Endodermal cell (in vitro differentiated cells): ENCODE results near the gene AXDND1. TPM values are rescaled to one million over a fixed set of nuclear protein-coding genes. Genes with fewer than 3 reads are reported as not detected.

Source experiments
- DNase-seq: peaks from one replicate; pipeline ENCODE4 v3.0.0-alpha.2; 2017
- H3K27ac ChIP-seq: 2 replicates; pipeline ENCODE4 v1.5.1; 2013; ENCODE audit warnings: mild to moderate bottlenecking, low read depth, low read length, moderate library complexity
- H3K27me3 ChIP-seq: 2 replicates; pipeline ENCODE4 v1.6.1; 2013; ENCODE audit warnings: mild to moderate bottlenecking, low read length, moderate library complexity; ENCODE audit not compliant: insufficient read depth, control insufficient read depth, poor library complexity, severe bottlenecking
- H3K36me3 ChIP-seq: 2 replicates; pipeline ENCODE4 v1.7.0; 2013; ENCODE audit warnings: mild to moderate bottlenecking, low read length, moderate library complexity; ENCODE audit not compliant: control insufficient read depth, insufficient read depth
- H3K4me1 ChIP-seq: one replicate; pipeline ENCODE4 v1.7.0; 2013; ENCODE audit warnings: low read length; ENCODE audit not compliant: control insufficient read depth, insufficient read depth
- H3K4me3 ChIP-seq: 2 replicates; pipeline ENCODE4 v1.5.1; 2013; ENCODE audit warnings: mild to moderate bottlenecking, low read length, moderate library complexity
- H3K9ac ChIP-seq: 2 replicates; pipeline ENCODE4 v1.6.1; 2013; ENCODE audit warnings: mild to moderate bottlenecking, low read length, moderate library complexity; ENCODE audit not compliant: poor library complexity, severe bottlenecking; ENCODE audit errors: extremely low read depth
- H3K9me3 ChIP-seq: 2 replicates; pipeline ENCODE4 v1.6.1; 2013; ENCODE audit warnings: mild to moderate bottlenecking, low read length, moderate library complexity; ENCODE audit not compliant: control insufficient read depth
- H3K27ac Mint-ChIP-seq: 2 replicates; pipeline ENCODE4 v1.8.0; 2020; ENCODE audit warnings: mixed read lengths
- H3K27me3 Mint-ChIP-seq: 2 replicates; pipeline ENCODE4 v1.8.0; 2021; ENCODE audit warnings: mild to moderate bottlenecking, mixed read lengths; ENCODE audit not compliant: insufficient read depth
- H3K36me3 Mint-ChIP-seq: 2 replicates; pipeline ENCODE4 v1.8.0; 2020; ENCODE audit warnings: low read depth, mixed read lengths
- H3K4me1 Mint-ChIP-seq: 2 replicates; pipeline ENCODE4 v1.8.0; 2020; ENCODE audit warnings: mixed read lengths
- H3K4me3 Mint-ChIP-seq: 2 replicates; pipeline ENCODE4 v1.8.0; 2020; ENCODE audit warnings: mild to moderate bottlenecking, moderate library complexity, mixed read lengths
- H3K9me3 Mint-ChIP-seq: 2 replicates; pipeline ENCODE4 v1.8.0; 2020; ENCODE audit warnings: mild to moderate bottlenecking, mixed read lengths
- WGBS, 2 experiments: methylation state at CpG; one replicate each; pipeline versions ENCODE4 v1.1.5 to v1.1.7; 2013; ENCODE audit warnings: missing lambda C conversion rate in 2 of 2, mixed read lengths in 1 of 2; ENCODE audit not compliant: insufficient coverage in 1 of 2, insufficient read length in 1 of 2; 5-methylcytosine and 5-hydroxymethylcytosine counted together
- total RNA-seq, 2 donors: library from RNA; stranded (reverse); fragmentation: NEBNext Ultra II Directional in 1 of 2; extraction: Animal tissue kit (Norgen Biotek cat#: 25700) in 1 of 2; gene quantifications; 2 replicates in 1 of 2; 3 replicates in 1 of 2; pipeline ENCODE4 v1.2.1, GENCODE V29; 2021
- TF ChIP-seq, protein P1 (sequence below): fragments of 200-600 bp; sonication (generic); conservative IDR thresholded peaks from 2 replicates; pipeline ENCODE4 v1.5.0; 2021; ENCODE audit warnings: antibody characterized with exemption, mild to moderate bottlenecking

AXDND1 gene
- total RNA-seq, 2 donors from 2014 or later = 0.69 to 1.3 TPM

DNA sequence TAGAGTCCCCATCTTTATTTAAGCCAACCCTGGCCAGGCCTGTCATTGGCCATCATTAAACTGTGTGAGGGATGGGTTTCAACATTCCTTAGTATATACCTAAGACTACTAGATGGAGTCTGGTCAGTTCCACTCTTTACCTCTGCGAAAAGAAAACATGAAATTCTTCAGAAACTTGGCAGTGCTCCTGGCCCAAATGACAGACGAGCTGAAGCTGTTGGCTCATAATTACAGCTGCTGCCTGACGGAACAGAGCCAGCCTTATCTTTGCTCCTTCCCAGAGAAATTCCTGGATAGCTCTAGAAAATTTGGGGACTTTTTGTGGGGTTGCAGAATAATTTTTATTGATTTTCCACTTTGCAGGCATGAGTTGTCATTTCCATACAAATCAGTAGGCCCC lies 179.6 kb downstream of the AXDND1 start:
- Mint-ChIP-seq H3K36me3 (no peaks in the 10 kb centered on the region), H3K4me1 (peaks cover 2% of the 10 kb centered on the region), H3K4me3 (no peak overlapping the region), H3K27ac (no peak overlapping the region), H3K9me3 (peaks cover 11% of the 10 kb centered on the region), H3K27me3 (no peaks in the 10 kb centered on the region)
- WGBS, 2 experiments = 89 to 92% methylated on average over 2 to 3 of the region's 3 CpGs
- Histone ChIP-seq H3K4me3 (no peak overlapping the region), H3K27ac (no peak overlapping the region), H3K9ac (no peak overlapping the region), H3K4me1 (no peaks in the 10 kb centered on the region), H3K27me3 (no peaks in the 10 kb centered on the region), H3K36me3 (no peaks in the 10 kb centered on the region), H3K9me3 (peaks cover 8% of the 10 kb centered on the region)
- TF ChIP-seq, protein P1, sequence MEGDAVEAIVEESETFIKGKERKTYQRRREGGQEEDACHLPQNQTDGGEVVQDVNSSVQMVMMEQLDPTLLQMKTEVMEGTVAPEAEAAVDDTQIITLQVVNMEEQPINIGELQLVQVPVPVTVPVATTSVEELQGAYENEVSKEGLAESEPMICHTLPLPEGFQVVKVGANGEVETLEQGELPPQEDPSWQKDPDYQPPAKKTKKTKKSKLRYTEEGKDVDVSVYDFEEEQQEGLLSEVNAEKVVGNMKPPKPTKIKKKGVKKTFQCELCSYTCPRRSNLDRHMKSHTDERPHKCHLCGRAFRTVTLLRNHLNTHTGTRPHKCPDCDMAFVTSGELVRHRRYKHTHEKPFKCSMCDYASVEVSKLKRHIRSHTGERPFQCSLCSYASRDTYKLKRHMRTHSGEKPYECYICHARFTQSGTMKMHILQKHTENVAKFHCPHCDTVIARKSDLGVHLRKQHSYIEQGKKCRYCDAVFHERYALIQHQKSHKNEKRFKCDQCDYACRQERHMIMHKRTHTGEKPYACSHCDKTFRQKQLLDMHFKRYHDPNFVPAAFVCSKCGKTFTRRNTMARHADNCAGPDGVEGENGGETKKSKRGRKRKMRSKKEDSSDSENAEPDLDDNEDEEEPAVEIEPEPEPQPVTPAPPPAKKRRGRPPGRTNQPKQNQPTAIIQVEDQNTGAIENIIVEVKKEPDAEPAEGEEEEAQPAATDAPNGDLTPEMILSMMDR = no peak
- DNase-seq = no peak

DNA sequence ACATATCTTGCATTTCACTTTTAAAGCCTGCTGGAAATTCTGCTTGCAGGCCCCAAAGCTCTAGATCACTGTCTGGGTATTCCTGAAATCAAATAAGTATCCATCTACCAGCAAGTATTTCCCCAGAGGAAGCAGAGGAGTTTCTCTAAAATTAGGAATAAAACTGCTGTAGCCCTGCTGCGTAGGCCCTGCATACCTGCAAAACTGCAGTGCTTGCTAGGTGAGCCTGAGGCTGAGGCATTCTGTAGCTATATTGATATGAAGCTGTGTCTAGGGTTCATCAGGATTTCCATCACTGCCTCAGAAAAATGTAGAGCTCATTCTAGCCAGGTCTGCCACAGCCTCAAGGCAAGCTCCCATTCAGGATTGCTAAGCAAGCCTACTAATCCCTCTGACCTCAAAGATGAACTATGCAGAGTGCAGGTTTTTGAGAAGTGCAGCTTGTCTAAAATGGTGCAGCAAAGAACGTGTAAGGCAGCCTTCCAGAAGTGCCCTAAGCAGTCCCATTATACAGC lies 181.3 kb downstream of the AXDND1 start:
- Mint-ChIP-seq H3K4me3 (no peak overlapping the region), H3K4me1 (peaks cover 2% of the 10 kb centered on the region), H3K27ac (no peak overlapping the region), H3K36me3 (no peaks in the 10 kb centered on the region), H3K9me3 (peaks cover 1% of the 10 kb centered on the region), H3K27me3 (no peaks in the 10 kb centered on the region)
- Histone ChIP-seq H3K27ac (no peak overlapping the region), H3K36me3 (no peaks in the 10 kb centered on the region), H3K27me3 (no peaks in the 10 kb centered on the region), H3K4me1 (no peaks in the 10 kb centered on the region), H3K4me3 (no peak overlapping the region), H3K9me3 (no peaks in the 10 kb centered on the region), H3K9ac (no peak overlapping the region)
- DNase-seq = no peak
- TF ChIP-seq, protein P1 = no peak
- WGBS, 2 experiments = 80 to 88% methylated on average over 1 to 2 of the region's 2 CpGs

- Mint-ChIP-seq H3K4me1 (no peaks in the 10 kb centered on the region), H3K4me3 (no peak overlapping the region), H3K27me3 (no peaks in the 10 kb centered on the region), H3K36me3 (no peaks in the 10 kb centered on the region), H3K9me3 (no peaks in the 10 kb centered on the region), H3K27ac (no peak overlapping the region)
- no peaks in the 10 kb centered on the region for H3K4me1 ChIP-seq
- 57 to 67% methylated on average over 3 of the region's 3 CpGs for WGBS, 2 experiments
- no peak overlapping the region for H3K9ac ChIP-seq
- H3K9me3 ChIP-seq = no peaks in the 10 kb centered on the region
- no peaks in the 10 kb centered on the region for H3K36me3 ChIP-seq
- TF ChIP-seq, protein P1 = no peak
- H3K27me3 ChIP-seq = no peaks in the 10 kb centered on the region
- H3K4me3 ChIP-seq = no peak overlapping the region
- no peak for DNase-seq
- no peak overlapping the region for H3K27ac ChIP-seq
Measured at GRCh38 chr1:179548666-179549367, 183.0 kb downstream of the AXDND1 start.
